SK-N-MC (cell line): ENCODE data around the gene GOLGA6D.

Source experiments
- EZH2 ChIP-seq: fragments of 200-600 bp; sonication (generic); IDR thresholded peaks from one replicate; pipeline ENCODE4 v1.6.1; 2017; ENCODE audit warnings: antibody characterized with exemption
- POLR2AphosphoS5 ChIP-seq: IDR thresholded peaks from 2 replicates; pipeline ENCODE4 v1.6.1; 2012; ENCODE audit warnings: mild to moderate bottlenecking, low read depth, low read length, borderline replicate concordance

DNA sequence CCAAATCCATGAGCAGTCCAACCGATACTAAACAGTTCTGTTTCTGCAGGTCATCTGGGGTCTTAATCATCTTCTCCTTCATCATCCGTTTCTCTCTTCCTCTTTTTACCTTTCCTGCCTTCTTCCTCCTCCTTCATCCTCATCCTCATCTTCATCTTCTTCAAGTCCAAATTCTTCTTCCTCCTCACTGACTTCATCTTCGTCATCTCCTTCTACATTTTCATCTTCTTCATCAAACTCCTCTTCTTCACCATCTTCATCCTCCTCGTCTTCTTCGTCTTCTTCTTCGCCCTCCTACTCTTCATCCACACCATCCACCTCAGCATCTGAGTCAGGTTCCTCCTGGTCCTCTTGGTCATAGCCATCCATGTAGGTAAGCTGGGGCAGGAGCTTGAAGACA is 39.1 kb downstream of the GOLGA6D start:
- TF ChIP-seq EZH2 (no peak), POLR2AphosphoS5 (no peak)
